ENCODE data around the gene TAS1R3.

TAS1R3 gene

DNA sequence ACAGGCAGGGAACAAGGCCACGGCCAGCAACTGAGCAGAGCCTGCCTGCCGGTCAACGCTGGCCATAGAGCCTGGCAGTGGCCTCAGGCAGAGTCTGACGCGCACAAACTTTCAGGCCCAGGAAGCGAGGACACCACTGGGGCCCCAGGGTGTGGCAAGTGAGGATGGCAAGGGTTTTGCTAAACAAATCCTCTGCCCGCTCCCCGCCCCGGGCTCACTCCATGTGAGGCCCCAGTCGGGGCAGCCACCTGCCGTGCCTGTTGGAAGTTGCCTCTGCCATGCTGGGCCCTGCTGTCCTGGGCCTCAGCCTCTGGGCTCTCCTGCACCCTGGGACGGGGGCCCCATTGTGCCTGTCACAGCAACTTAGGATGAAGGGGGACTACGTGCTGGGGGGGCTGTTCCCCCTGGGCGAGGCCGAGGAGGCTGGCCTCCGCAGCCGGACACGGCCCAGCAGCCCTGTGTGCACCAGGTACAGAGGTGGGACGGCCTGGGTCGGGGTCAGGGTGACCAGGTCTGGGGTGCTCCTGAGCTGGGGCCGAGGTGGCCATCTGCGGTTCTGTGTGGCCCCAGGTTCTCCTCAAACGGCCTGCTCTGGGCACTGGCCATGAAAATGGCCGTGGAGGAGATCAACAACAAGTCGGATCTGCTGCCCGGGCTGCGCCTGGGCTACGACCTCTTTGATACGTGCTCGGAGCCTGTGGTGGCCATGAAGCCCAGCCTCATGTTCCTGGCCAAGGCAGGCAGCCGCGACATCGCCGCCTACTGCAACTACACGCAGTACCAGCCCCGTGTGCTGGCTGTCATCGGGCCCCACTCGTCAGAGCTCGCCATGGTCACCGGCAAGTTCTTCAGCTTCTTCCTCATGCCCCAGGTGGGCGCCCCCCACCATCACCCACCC is at the start of gene TAS1R3:
Gene TAS1R3 (plus strand): TSS at position 213 of the 898 bp plus-strand sequence. CDS start 66 bp downstream, at position 279.
- no peak for DNase-seq (ENCODE audit: low spot score)

GRCh38 chr1:1281533-1282321 is 49.4 kb upstream of the TAS1R3 start:
- DNase-seq (ENCODE audit: low spot score) = peak; percentile 67

GRCh38 chr1:1282998-1283397 is 48.1 kb upstream of the TAS1R3 start:
- no peak for DNase-seq (ENCODE audit: low spot score)

DNA sequence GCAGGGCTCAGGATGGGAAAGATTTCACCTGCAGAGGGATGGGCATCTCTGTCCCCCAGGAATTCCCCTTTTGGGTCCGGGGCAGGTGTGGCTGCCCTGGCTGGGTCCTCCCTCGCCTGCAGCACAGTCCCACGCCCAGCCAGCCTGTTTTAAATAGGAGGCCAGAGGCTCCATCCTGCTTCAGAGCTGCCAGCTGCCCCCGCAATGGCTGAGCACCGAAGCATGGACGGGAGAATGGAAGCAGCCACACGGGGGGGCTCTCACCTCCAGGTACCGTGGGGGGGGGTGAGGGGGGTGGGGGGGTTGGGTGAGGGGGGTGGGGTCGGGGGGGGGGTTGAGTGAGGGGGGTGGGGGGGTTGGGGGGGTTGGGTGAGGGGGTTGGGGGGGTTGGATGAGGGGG is 47.3 kb upstream of the TAS1R3 start:
- DNase-seq (ENCODE audit: low spot score) = peak; percentile 32

DNA sequence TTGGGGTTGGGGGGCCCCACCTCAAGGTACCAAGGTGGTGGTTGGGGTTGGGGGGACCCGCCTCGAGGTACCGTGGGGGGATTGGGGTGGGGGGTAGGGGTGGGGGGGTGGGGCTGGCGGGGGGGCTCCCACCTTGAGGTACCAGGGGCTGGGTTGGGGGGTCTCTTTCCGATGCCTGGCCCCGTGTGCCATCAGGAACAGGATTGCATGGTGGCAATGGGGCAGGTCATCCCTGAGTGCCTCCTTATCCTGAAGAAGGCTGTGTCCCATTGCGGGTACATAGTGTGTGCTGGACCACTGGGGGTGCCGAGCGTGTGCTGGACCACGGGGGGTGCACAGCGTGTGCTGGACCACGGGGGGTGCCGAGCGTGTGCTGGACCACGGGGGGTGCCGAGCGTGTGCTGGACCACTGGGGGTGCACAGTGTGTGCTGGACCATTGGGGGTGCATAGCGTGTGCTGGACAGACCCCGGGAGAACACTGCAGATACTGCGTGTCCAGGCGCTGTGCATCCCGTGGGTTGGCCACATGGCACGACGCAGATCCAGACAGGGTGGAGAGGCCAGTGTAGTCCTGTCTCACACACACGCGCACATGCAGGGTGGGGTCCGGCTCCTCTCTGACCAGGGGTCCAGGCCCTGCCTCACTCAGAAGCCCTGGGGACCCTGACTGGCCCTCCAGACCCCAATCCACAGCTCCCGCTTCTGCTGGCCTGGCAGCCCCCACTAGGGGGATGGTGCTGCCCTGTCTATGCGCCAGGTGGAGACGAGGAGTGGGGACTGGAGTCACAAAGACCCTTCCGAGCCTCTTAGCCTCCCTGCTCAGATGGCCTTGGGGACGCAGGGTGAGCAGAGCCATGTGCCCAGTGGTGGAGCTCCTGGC is 46.6 kb upstream of the TAS1R3 start:
- DNase-seq (ENCODE audit: low spot score) = no peak

- DNase-seq (ENCODE audit: low spot score) = no peak
Measured at GRCh38 chr1:1285102-1285571, 45.9 kb upstream of the TAS1R3 start.

- DNase-seq (ENCODE audit: low spot score) = no peak
Measured at GRCh38 chr1:1285611-1286311, 45.3 kb upstream of the TAS1R3 start.

GRCh38 chr1:1286313-1287261 is 44.5 kb upstream of the TAS1R3 start:
- DNase-seq (ENCODE audit: low spot score) = no peak

GRCh38 chr1:1287288-1288110 is 43.6 kb upstream of the TAS1R3 start:
- DNase-seq (ENCODE audit: low spot score) = no peak

- DNase-seq (ENCODE audit: low spot score) = peak; percentile 53
Measured at GRCh38 chr1:1290238-1290731, 40.8 kb upstream of the TAS1R3 start.

GRCh38 chr1:1291023-1291528 is 40.0 kb upstream of the TAS1R3 start:
- no peak for DNase-seq (ENCODE audit: low spot score)

DNA sequence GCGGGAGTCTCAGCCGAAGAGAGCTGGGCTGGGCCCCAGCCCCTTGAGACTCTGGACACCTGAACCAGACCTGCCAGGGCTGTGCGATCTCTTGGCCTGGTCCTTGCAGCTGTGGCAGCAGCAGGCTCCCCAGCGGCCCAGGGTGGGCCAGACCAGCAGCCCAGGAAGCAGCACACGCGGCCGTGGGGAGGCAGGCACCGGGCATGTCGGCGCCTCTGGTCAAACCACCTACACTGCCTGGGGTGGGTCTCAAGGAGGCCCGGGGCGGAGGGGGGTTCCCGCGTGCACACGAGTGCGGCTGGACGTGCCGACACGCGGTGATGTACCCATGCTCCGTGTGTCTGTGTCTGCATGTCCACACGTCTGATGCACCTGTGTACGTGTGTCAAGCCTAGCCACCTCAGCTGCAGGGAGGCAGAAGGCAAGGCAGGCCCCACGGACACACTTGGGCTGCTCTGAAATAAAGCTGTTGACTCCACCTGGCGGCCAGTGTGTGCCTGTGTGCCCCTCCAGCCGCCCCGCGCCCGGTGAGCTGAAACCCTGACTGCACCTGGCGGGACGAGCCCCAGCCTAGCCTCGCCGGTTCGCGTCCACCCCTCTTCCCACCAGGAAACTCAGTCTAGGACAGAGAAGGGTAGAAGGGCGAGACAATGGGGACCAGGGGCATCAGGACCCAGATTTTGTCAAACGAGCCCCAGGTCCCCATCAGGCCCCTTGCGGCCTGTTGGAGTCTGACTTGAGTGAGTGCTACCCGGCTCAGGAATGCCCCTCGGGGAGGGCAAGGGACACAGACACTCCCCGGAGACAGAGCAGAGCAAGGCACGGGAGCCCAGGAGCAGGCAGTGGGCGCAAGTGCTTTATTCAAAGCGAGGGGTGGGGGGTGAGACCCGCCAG is 39.3 kb upstream of the TAS1R3 start:
- DNase-seq (ENCODE audit: low spot score) = peak; percentile 61

GRCh38 chr1:1292442-1292779 is 38.7 kb upstream of the TAS1R3 start:
- no peak for DNase-seq (ENCODE audit: low spot score)

- no peak for DNase-seq (ENCODE audit: low spot score)
Measured at GRCh38 chr1:1292851-1293250, 38.2 kb upstream of the TAS1R3 start.

DNA sequence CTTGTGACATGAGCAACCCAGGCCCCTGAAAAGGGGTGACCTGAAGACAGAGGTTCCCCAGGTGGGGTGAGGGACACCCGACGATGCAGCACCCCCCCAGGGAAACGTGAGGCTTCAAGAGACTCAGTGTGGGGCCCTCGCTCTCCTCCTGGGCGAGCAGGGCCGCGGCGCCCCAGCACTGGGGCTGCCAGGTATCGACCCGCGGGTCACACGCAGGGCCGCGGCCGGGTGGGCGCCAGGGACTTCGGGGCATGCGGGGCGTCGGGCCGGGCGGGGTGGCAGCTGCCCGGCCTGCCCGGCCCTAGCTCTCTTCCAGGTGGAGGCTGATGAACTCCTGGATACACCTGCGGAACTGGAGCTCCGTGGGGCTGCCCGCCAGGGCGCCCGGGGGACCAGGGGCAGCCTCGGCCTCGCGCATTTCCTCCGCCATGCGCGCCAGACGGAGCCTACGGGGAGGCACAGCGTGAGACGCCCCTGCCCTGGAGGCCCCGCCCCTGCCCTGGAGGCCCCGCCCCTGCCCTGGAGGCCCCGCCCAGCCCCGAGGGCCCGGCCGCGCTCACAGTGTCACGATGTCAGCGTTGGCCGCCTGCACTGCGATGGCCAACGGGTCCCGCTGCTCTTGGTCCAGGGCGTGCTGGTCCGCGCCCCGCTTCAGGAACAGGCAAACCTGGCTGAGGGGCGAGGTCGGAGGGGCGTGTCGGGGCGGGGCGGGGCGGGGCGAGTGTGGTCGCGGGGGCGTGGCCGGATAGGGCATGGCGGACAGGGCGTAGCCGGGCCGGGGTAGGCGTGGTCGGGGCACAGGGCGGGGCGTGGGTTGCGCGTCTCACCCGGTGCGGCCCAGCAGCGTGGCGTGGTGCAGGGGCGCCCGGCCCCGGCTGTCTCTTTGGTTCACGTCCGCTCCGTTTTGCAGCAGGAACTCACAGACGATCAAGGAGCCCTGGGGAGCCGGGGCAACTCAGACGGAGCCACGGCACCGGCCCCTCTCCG is 37.5 kb upstream of the TAS1R3 start:
- DNase-seq (ENCODE audit: low spot score) = no peak

DNA sequence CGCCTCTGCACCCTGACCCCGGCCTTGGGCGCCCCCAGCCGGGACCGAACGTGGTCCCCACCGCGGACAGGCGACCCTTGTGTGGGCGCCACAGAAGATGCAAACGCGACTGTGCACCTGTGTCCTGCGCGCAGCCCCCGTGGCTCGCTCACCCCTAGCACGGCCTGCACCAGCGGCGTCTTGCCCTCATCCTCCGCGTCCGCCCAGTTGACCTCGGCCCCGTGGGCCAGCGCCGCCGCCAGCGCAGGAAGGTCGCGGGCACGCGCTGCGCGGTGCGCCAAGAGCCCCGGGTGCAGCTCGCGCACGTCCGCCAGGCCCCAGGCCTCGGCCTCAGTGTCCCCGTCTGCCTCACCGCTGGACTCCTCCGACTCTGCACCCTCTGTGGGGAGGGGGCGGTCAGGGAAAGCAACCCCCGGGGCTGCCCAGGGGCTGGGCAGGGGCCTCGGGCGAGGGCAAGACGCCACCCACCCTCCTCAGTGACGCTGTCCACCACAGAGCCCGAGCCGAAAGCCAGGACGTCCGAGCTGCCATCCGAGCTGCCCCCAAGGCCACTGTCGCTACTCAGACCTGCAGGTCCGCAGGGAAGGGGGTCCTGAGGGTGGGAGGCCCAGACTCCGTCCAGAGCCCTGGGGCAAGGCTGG is 36.7 kb upstream of the TAS1R3 start:
- no peak for DNase-seq (ENCODE audit: low spot score)

Measured in AG08395 (cell line).